Measurements from ENCODE around the gene NEK11. TPM values are rescaled to one million over a fixed set of nuclear protein-coding genes. Genes with fewer than 3 reads are reported as not detected.
"Not testable (repeated sequence)": the region's sequence is repeated elsewhere in the genome, so short reads cannot be mapped to it uniquely, and the experiment has no call there.

Gene NEK11
- total and polyA plus RNA-seq, 10 donors = 0.77 to 5.9 (median 3.4) TPM

DNA sequence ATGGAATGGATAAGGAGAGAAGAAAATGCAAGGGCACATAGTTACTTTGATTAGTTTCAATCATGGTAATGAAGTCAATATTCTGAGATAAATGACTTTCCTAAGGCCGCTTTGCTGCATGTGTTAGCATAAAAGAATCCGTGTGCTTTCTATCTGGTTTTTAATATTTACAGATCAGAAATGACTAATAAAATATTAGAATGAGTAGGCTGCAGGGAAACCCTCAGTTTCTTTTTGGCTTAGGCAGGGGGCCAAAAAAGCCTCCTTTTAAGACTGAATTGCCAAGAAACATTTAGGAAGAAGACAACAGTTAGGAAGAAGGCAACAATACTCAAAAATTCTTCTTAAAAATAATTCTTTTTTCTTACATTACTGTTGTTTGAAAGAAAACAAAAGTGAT lies 11.6 kb downstream of the NEK11 start:
- no peak for DNase-seq
- Histone ChIP-seq H3K27me3 (replicated peaks in 1 of 7) (no peaks in the 10 kb centered on the region), H3K4me3 (no peak overlapping the region), H3K4me1 (peaks cover 0 to 7% (median 0%) of the 10 kb centered on the region in 6 donors), H3K36me3 (no peaks in the 10 kb centered on the region), H3K27ac (no peak overlapping the region), H3K9me3 (no peaks in the 10 kb centered on the region)
- intact Hi-C loops (cut with DNase I; ENCODE audit: low total_unique reads) = loop anchor here (10.0 kb wide), 1 partner anchor 466 kb away; the partner anchor contains the start of gene MRPL3
- TF ChIP-seq, protein P1, sequence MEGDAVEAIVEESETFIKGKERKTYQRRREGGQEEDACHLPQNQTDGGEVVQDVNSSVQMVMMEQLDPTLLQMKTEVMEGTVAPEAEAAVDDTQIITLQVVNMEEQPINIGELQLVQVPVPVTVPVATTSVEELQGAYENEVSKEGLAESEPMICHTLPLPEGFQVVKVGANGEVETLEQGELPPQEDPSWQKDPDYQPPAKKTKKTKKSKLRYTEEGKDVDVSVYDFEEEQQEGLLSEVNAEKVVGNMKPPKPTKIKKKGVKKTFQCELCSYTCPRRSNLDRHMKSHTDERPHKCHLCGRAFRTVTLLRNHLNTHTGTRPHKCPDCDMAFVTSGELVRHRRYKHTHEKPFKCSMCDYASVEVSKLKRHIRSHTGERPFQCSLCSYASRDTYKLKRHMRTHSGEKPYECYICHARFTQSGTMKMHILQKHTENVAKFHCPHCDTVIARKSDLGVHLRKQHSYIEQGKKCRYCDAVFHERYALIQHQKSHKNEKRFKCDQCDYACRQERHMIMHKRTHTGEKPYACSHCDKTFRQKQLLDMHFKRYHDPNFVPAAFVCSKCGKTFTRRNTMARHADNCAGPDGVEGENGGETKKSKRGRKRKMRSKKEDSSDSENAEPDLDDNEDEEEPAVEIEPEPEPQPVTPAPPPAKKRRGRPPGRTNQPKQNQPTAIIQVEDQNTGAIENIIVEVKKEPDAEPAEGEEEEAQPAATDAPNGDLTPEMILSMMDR (IDR thresholded peaks at IDR 0.05 in 8 of 11, conservative IDR thresholded peaks at IDR 0.05 in 3 of 11) = no peak
- TF ChIP-seq POLR2A (IDR thresholded peaks at IDR 0.05) = no peak
- TF ChIP-seq POLR2AphosphoS5 (IDR thresholded peaks at IDR 0.05) = no peak
- 53 to 87% (median 59%) methylated on average over 2 of the region's 2 CpGs for WGBS, 5 donors

DNA sequence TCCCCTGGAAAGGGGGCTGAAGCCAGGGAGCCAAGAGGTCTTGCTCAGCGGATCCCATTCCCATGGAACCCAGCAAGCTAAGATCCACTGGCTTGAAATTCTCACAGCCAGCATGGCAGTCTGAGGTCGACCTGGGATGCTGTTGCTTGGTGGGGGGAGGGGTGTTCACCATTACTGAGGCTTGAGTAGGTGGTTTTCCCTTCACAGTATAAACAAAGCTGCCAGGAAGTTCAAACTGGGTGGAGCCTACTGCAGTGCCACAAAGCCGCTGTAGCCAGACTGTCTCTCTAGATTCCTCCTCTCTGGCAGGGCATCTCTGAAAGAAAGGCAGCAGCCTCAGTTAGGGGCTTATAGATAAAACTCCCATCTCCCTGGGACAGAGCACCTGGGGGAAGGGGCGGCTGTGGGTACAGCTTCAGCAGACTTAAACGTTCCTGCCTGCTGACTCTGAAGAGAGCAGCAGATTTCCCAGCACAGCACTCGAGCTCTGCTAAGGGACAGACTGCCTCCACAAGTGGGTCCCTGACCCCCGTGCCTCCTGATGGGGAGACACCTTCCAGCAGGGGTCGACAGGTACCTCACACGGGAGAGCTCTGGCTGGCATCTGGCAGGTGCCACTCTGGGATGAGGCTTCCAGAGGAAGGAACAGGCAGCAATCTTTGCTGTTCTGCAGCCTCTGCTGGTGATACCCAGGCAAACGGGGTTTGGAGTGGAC lies 15.8 kb downstream of the NEK11 start:
- 63 to 74% (median 67%) methylated on average over 8 to 10 of the region's 10 CpGs for WGBS, 5 donors
- H3K4me1 ChIP-seq; H3K4me3 ChIP-seq; intact Hi-C loops (cut with DNase I; ENCODE audit: low total_unique reads); H3K36me3 ChIP-seq; H3K27me3 ChIP-seq (replicated peaks in 1 of 7); DNase-seq: not testable (repeated sequence)
- H3K27ac ChIP-seq = peak overlapping the region in 1 of 8 donors; percentile 54
- H3K9me3 ChIP-seq = peaks cover 0 to 11% (median 2%) of the 10 kb centered on the region in 8 donors

DNA sequence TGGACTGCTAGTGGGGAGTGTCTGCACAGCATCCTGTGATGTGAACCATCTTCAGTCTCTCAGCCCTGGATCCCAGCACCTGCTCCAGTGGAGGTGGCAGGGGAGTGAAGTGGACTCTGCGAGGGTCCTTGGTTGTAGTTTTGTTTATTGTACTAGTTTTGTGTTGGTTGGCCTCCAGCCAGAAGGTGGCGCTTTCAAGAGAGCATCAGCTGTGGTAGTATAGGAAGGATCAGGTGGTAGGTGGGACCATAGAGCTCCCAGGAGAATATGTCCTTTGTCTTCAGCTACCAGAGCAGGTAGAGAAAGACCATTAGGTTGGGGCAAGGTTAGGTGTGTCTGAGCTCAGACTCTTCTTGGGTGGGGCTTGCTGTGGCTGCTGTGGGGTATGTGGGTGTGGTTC lies 20.9 kb downstream of the NEK11 start:
- H3K9me3 ChIP-seq = peaks cover 0 to 11% (median 2%) of the 10 kb centered on the region in 8 donors
- WGBS, 5 donors = 94 to 100% (median 98%) methylated on average over 2 of the region's 2 CpGs

DNA sequence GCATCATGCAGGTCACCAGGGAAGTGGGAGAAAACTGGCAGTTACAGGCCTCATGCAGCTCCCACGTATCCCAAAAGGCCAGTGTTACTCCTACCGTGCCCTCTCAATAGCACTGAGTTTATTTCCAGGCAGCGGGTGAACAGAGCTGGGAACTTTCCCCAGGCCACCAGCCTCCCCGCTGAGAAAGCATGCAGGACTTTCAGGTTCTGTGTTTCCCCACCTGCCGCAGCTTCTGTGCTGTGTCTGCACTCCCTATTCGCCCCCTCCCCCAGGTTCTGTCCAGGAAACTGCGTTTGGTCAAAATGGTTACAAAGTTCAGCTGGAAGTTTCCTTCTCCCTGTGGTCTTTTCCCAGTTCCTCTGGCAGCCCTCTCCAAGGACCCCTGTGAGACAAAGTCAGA lies 21.4 kb downstream of the NEK11 start:
- TF ChIP-seq POLR2AphosphoS5 (IDR thresholded peaks at IDR 0.05) (no peak), POLR2A (IDR thresholded peaks at IDR 0.05) (no peak)
- TF ChIP-seq, protein P1 (IDR thresholded peaks at IDR 0.05 in 8 of 11, conservative IDR thresholded peaks at IDR 0.05 in 3 of 11) = no peak
- no peak overlapping the region for H3K4me3 ChIP-seq
- no peaks in the 10 kb centered on the region for H3K36me3 ChIP-seq
- no peak for DNase-seq
- 87 to 93% (median 88%) methylated on average over 7 of the region's 7 CpGs for WGBS, 5 donors
- H3K27ac ChIP-seq = no peak overlapping the region
- intact Hi-C loops (cut with DNase I; ENCODE audit: low total_unique reads) = no loop called here
- no peaks in the 10 kb centered on the region for H3K27me3 ChIP-seq (replicated peaks in 1 of 7)
- peaks cover 0 to 11% (median 2%) of the 10 kb centered on the region in 8 donors for H3K9me3 ChIP-seq
- H3K4me1 ChIP-seq = no peaks in the 10 kb centered on the region

More for the DNA sequence above, 20.9 kb downstream of the NEK11 start:
- intact Hi-C loops (cut with DNase I; ENCODE audit: low total_unique reads) = no loop called here
- Histone ChIP-seq H3K4me3 (no peak overlapping the region), H3K27me3 (replicated peaks in 1 of 7) (no peaks in the 10 kb centered on the region), H3K36me3 (no peaks in the 10 kb centered on the region), H3K4me1 (no peaks in the 10 kb centered on the region), H3K27ac (no peak overlapping the region)
- DNase-seq = no peak
- no peak for TF ChIP-seq POLR2AphosphoS5 (IDR thresholded peaks at IDR 0.05)
- no peak for TF ChIP-seq POLR2A (IDR thresholded peaks at IDR 0.05)
- TF ChIP-seq, protein P1 (IDR thresholded peaks at IDR 0.05 in 8 of 11, conservative IDR thresholded peaks at IDR 0.05 in 3 of 11) = no peak
